Endodermal cell (in vitro differentiated cells): Measurements from ENCODE around the gene METAP2. TPM values are rescaled to one million over a fixed set of nuclear protein-coding genes. Genes with fewer than 3 reads are reported as not detected.
"Not testable (repeated sequence)": the region's sequence is repeated elsewhere in the genome, so short reads cannot be mapped to it uniquely, and the experiment has no call there.

Experiments
- DNase-seq: peaks from one replicate; pipeline ENCODE4 v3.0.0-alpha.2; 2017
- H3K27ac ChIP-seq: 2 replicates; pipeline ENCODE4 v1.5.1; 2013; ENCODE audit warnings: mild to moderate bottlenecking, low read depth, low read length, moderate library complexity
- H3K27me3 ChIP-seq: 2 replicates; pipeline ENCODE4 v1.6.1; 2013; ENCODE audit warnings: mild to moderate bottlenecking, low read length, moderate library complexity; ENCODE audit not compliant: insufficient read depth, control insufficient read depth, poor library complexity, severe bottlenecking
- H3K36me3 ChIP-seq: 2 replicates; pipeline ENCODE4 v1.7.0; 2013; ENCODE audit warnings: mild to moderate bottlenecking, low read length, moderate library complexity; ENCODE audit not compliant: control insufficient read depth, insufficient read depth
- H3K4me1 ChIP-seq: one replicate; pipeline ENCODE4 v1.7.0; 2013; ENCODE audit warnings: low read length; ENCODE audit not compliant: control insufficient read depth, insufficient read depth
- H3K4me3 ChIP-seq: 2 replicates; pipeline ENCODE4 v1.5.1; 2013; ENCODE audit warnings: mild to moderate bottlenecking, low read length, moderate library complexity
- H3K9ac ChIP-seq: 2 replicates; pipeline ENCODE4 v1.6.1; 2013; ENCODE audit warnings: mild to moderate bottlenecking, low read length, moderate library complexity; ENCODE audit not compliant: poor library complexity, severe bottlenecking; ENCODE audit errors: extremely low read depth
- H3K9me3 ChIP-seq: 2 replicates; pipeline ENCODE4 v1.6.1; 2013; ENCODE audit warnings: mild to moderate bottlenecking, low read length, moderate library complexity; ENCODE audit not compliant: control insufficient read depth
- H3K27ac Mint-ChIP-seq: 2 replicates; pipeline ENCODE4 v1.8.0; 2020; ENCODE audit warnings: mixed read lengths
- H3K27me3 Mint-ChIP-seq: 2 replicates; pipeline ENCODE4 v1.8.0; 2021; ENCODE audit warnings: mild to moderate bottlenecking, mixed read lengths; ENCODE audit not compliant: insufficient read depth
- H3K36me3 Mint-ChIP-seq: 2 replicates; pipeline ENCODE4 v1.8.0; 2020; ENCODE audit warnings: low read depth, mixed read lengths
- H3K4me1 Mint-ChIP-seq: 2 replicates; pipeline ENCODE4 v1.8.0; 2020; ENCODE audit warnings: mixed read lengths
- H3K4me3 Mint-ChIP-seq: 2 replicates; pipeline ENCODE4 v1.8.0; 2020; ENCODE audit warnings: mild to moderate bottlenecking, moderate library complexity, mixed read lengths
- H3K9me3 Mint-ChIP-seq: 2 replicates; pipeline ENCODE4 v1.8.0; 2020; ENCODE audit warnings: mild to moderate bottlenecking, mixed read lengths
- CTCF ChIP-seq: fragments of 200-600 bp; sonication (generic); conservative IDR thresholded peaks from 2 replicates; pipeline ENCODE4 v1.5.0; 2021; ENCODE audit warnings: antibody characterized with exemption, mild to moderate bottlenecking
- WGBS, 2 experiments: methylation state at CpG; one replicate each; pipeline versions ENCODE4 v1.1.5 to v1.1.7; 2013; ENCODE audit warnings: missing lambda C conversion rate in 2 of 2, mixed read lengths in 1 of 2; ENCODE audit not compliant: insufficient coverage in 1 of 2, insufficient read length in 1 of 2; 5-methylcytosine and 5-hydroxymethylcytosine counted together
- total RNA-seq, 2 donors: library from RNA; stranded (reverse); fragmentation: NEBNext Ultra II Directional in 1 of 2; extraction: Animal tissue kit (Norgen Biotek cat#: 25700) in 1 of 2; gene quantifications; 2 replicates in 1 of 2; 3 replicates in 1 of 2; pipeline ENCODE4 v1.2.1, GENCODE V29; 2021

METAP2 gene
- total RNA-seq, 2 donors from 2014 or later, result 137 to 152 TPM

GRCh38 chr12:95463050-95463449, 10.9 kb upstream of the METAP2 start:
- Mint-ChIP-seq H3K9me3 (peaks cover 9% of the 10 kb centered on the region), H3K27me3 (no peaks in the 10 kb centered on the region), H3K27ac (no peak overlapping the region), H3K4me3 (no peak overlapping the region), H3K36me3 (no peaks in the 10 kb centered on the region), H3K4me1 (no peaks in the 10 kb centered on the region)
- Histone ChIP-seq H3K27ac (no peak overlapping the region), H3K9me3 (peaks cover 5% of the 10 kb centered on the region), H3K4me1 (no peaks in the 10 kb centered on the region), H3K27me3 (no peaks in the 10 kb centered on the region), H3K9ac (no peak overlapping the region), H3K36me3 (no peaks in the 10 kb centered on the region), H3K4me3 (no peak overlapping the region)
- DNase-seq, result peak; percentile 17
- 90 to 100% methylated on average over 4 of the region's 4 CpGs for WGBS, 2 experiments
- no peak for TF ChIP-seq CTCF

DNA sequence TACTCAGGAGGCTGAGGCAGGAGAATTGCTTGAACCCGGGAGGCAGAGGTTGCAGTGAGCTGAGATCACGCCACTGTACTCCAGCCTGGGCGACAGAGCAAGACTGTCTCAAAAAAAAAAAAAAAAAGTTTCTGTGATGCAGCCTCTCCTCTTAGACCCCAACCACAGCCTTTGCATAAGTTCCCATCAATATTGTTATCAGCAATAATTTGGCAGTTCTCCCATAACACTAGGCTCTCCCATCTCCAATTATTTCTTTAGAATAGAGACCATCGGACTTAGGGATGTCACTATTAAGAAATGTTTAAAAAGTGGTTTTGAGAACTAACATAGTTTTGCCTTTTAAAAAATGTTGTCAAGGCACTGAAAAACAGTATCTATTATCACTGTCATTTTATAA, 10.2 kb upstream of the METAP2 start:
- not testable (repeated sequence) for H3K9ac ChIP-seq, H3K4me3 Mint-ChIP-seq, H3K27me3 Mint-ChIP-seq, H3K27ac Mint-ChIP-seq, H3K36me3 Mint-ChIP-seq, H3K4me1 ChIP-seq, DNase-seq, H3K27me3 ChIP-seq, H3K9me3 ChIP-seq, H3K27ac ChIP-seq, H3K9me3 Mint-ChIP-seq, H3K4me3 ChIP-seq, H3K36me3 ChIP-seq, H3K4me1 Mint-ChIP-seq
- 72% methylated on average over 4 of the region's 4 CpGs; no CpG with 5 or more reads in 1 of the 2 experiments for WGBS, 2 experiments

GRCh38 chr12:95465275-95465674, 8.7 kb upstream of the METAP2 start:
- no peaks in the 10 kb centered on the region for H3K36me3 Mint-ChIP-seq

More at GRCh38 chr12:95465275-95465674, 8.7 kb upstream of the METAP2 start:
- peak; percentile 5 for DNase-seq
- H3K27ac Mint-ChIP-seq, result no peak overlapping the region
- 100% methylated on average over 1 to 2 of the region's 2 CpGs for WGBS, 2 experiments
- Histone ChIP-seq H3K4me3 (no peak overlapping the region), H3K36me3 (no peaks in the 10 kb centered on the region), H3K27ac (no peak overlapping the region), H3K4me1 (no peaks in the 10 kb centered on the region), H3K9ac (no peak overlapping the region), H3K27me3 (no peaks in the 10 kb centered on the region), H3K9me3 (no peaks in the 10 kb centered on the region)
- H3K4me3 Mint-ChIP-seq, result no peak overlapping the region
- H3K4me1 Mint-ChIP-seq, result no peaks in the 10 kb centered on the region
- no peak for TF ChIP-seq CTCF
- no peaks in the 10 kb centered on the region for H3K27me3 Mint-ChIP-seq
- H3K9me3 Mint-ChIP-seq, result no peaks in the 10 kb centered on the region
